PC-3 (cell line): ENCODE measurements around the gene DHODH. TPM values are rescaled to one million over a fixed set of nuclear protein-coding genes. Genes with fewer than 3 reads are reported as not detected.

ENCODE experiments used
- ATAC-seq: fragments of 200-7000 bp; cut with Tn5 transposase; 2 replicates; pipeline ENCODE4 v1.9.1; 2020; ENCODE audit warnings: mild to moderate bottlenecking, moderate library complexity
- BruUV-seq: library from RNA; stranded (reverse); fragments of 400-500 nt; replicated peaks from 2 replicates; lab custom pipeline; 2021; lab: Mats Ljungman, UMichigan
- CTCF ChIA-PET: fragments of 300-600 bp; sonication (Branson Sonifier 250); formaldehyde crosslinking; loops from one replicate; lab custom pipeline; 2022; ENCODE audit warnings: antibody characterized with exemption; lab: Charles Lee
- POLR2A ChIA-PET: fragments of 300-600 bp; sonication (Branson Sonifier 250); formaldehyde crosslinking; loops from one replicate; lab custom pipeline; 2022; ENCODE audit warnings: antibody characterized with exemption; ENCODE audit not compliant: unreplicated experiment; lab: Charles Lee
- DNase-seq: peaks from one replicate; pipeline ENCODE4 v3.0.0-alpha.2; 2015
- H2AFZ ChIP-seq: fragments of 300-600 bp; sonication (generic); 2 replicates; pipeline ENCODE4 v1.6.0; 2016; ENCODE audit warnings: antibody characterized with exemption, low read length
- H3F3A ChIP-seq: fragments of 300-600 bp; sonication (generic); one replicate; pipeline ENCODE4 v1.6.0; 2017; ENCODE audit warnings: antibody characterized with exemption, low read length, control low read depth, mild to moderate bottlenecking; ENCODE audit not compliant: unreplicated experiment
- H3K27ac ChIP-seq: fragments of 300-600 bp; sonication (generic); 2 replicates; pipeline ENCODE4 v1.5.1; 2016; ENCODE audit warnings: mild to moderate bottlenecking, low read length
- H3K27me3 ChIP-seq: fragments of 300-600 bp; sonication (generic); 2 replicates; pipeline ENCODE4 v1.6.1; 2016; ENCODE audit warnings: low read length, mixed read lengths
- H3K36me3 ChIP-seq: fragments of 300-600 bp; sonication (generic); 2 replicates; pipeline ENCODE4 v1.6.1; 2016; ENCODE audit warnings: low read depth, mixed run types, low read length, mixed read lengths
- H3K4me1 ChIP-seq: fragments of 300-600 bp; sonication (generic); 2 replicates; pipeline ENCODE4 v1.5.1; 2016; ENCODE audit warnings: low read length; ENCODE audit not compliant: insufficient read depth
- H3K4me2 ChIP-seq: fragments of 300-600 bp; sonication (generic); 2 replicates; pipeline ENCODE4 v1.6.0; 2016; ENCODE audit warnings: low read length
- H3K4me3 ChIP-seq: fragments of 300-600 bp; sonication (generic); 2 replicates; pipeline ENCODE4 v1.5.1; 2016; ENCODE audit warnings: mild to moderate bottlenecking, low read length, mixed read lengths
- H3K79me2 ChIP-seq: fragments of 300-600 bp; sonication (generic); 2 replicates; pipeline ENCODE4 v1.6.1; 2017; ENCODE audit warnings: low read length, mixed read lengths
- H3K9ac ChIP-seq: fragments of 300-600 bp; sonication (generic); 2 replicates; pipeline ENCODE4 v1.6.0; 2016; ENCODE audit warnings: mild to moderate bottlenecking, low read length
- H3K9me2 ChIP-seq: fragments of 300-600 bp; sonication (generic); replicated peaks from 2 replicates; pipeline ENCODE4 v1.6.1; 2016; ENCODE audit warnings: mixed run types, low read length, mixed read lengths
- H3K9me3 ChIP-seq: fragments of 300-600 bp; sonication (generic); 2 replicates; pipeline ENCODE4 v1.6.1; 2016; ENCODE audit warnings: low read length, mixed read lengths
- H4K20me1 ChIP-seq: fragments of 300-600 bp; sonication (generic); 2 replicates; pipeline ENCODE4 v1.6.1; 2016; ENCODE audit warnings: low read length, mixed read lengths
- CTCF ChIP-seq: fragments of 300-600 bp; sonication (generic); conservative IDR thresholded peaks from 2 replicates; pipeline ENCODE4 v1.5.1; 2017; ENCODE audit warnings: antibody characterized with exemption, low read depth, mild to moderate bottlenecking, low read length
- EZH2 ChIP-seq: fragments of 300-600 bp; sonication (generic); IDR thresholded peaks from one replicate; pipeline ENCODE4 v1.6.1; 2017; ENCODE audit warnings: antibody characterized with exemption, mild to moderate bottlenecking, low read length; ENCODE audit not compliant: unreplicated experiment
- EZH2phosphoT487 ChIP-seq: fragments of 300-600 bp; sonication (generic); IDR thresholded peaks from 2 replicates; pipeline ENCODE4 v1.6.1; 2018; ENCODE audit warnings: mild to moderate bottlenecking, antibody characterized with exemption, low read length, borderline replicate concordance
- intact Hi-C: fragments of 100-400 bp; cut with micrococcal nuclease; formaldehyde crosslinking; loops from 2 replicates; pipeline ENCODE4 v1.9.0; 2023
- total RNA-seq: library from RNA; depleted of rRNA; stranded (reverse); fragments of >200 nt; gene quantifications from 2 replicates; pipeline ENCODE4 v1.2.3, GENCODE V29; 2014

DHODH gene
- total RNA-seq, 1 experiment from 2014 or later, result 11.1 TPM

- Histone ChIP-seq H3K4me1 (no peaks in the 10 kb centered on the region), H3K27ac (no peak overlapping the region), H3K9me2 (no peaks in the 10 kb centered on the region), H3K9me3 (no peaks in the 10 kb centered on the region), H3K4me3 (no peak overlapping the region), H3F3A (no peaks in the 10 kb centered on the region), H3K36me3 (no peaks in the 10 kb centered on the region), H3K9ac (no peak overlapping the region), H4K20me1 (no peaks in the 10 kb centered on the region), H3K4me2 (no peak overlapping the region), H2AFZ (no peak overlapping the region), H3K79me2 (no peaks in the 10 kb centered on the region), H3K27me3 (no peaks in the 10 kb centered on the region)
- no TSS peak for BruUV-seq
- no peak for DNase-seq
- TF ChIP-seq EZH2phosphoT487 (no peak), CTCF (no peak), EZH2 (no peak)
- ChIA-PET CTCF (no interaction called here), POLR2A (no interaction called here)
- intact Hi-C loops, result no loop called here
- ATAC-seq, result no peak
These were observed 17.0 kb downstream of the DHODH start for GRCh38 chr16:72025404-72026114.

GRCh38 chr16:72027669-72028378, 19.3 kb downstream of the DHODH start:
- Histone ChIP-seq H3K79me2 (no peaks in the 10 kb centered on the region), H3K9ac (no peak overlapping the region), H3K9me3 (no peaks in the 10 kb centered on the region), H3K9me2 (no peaks in the 10 kb centered on the region), H2AFZ (no peak overlapping the region), H3F3A (no peaks in the 10 kb centered on the region), H3K27me3 (no peaks in the 10 kb centered on the region), H4K20me1 (no peaks in the 10 kb centered on the region), H3K36me3 (no peaks in the 10 kb centered on the region), H3K4me2 (no peak overlapping the region), H3K4me1 (no peaks in the 10 kb centered on the region), H3K27ac (no peak overlapping the region), H3K4me3 (no peak overlapping the region)
- CTCF ChIA-PET, result no interaction called here
- BruUV-seq, result no TSS peak
- no peak for ATAC-seq
- POLR2A ChIA-PET, result no interaction called here
- TF ChIP-seq CTCF (no peak), EZH2 (no peak), EZH2phosphoT487 (no peak)
- intact Hi-C loops, result no loop called here
- no peak for DNase-seq

DNA sequence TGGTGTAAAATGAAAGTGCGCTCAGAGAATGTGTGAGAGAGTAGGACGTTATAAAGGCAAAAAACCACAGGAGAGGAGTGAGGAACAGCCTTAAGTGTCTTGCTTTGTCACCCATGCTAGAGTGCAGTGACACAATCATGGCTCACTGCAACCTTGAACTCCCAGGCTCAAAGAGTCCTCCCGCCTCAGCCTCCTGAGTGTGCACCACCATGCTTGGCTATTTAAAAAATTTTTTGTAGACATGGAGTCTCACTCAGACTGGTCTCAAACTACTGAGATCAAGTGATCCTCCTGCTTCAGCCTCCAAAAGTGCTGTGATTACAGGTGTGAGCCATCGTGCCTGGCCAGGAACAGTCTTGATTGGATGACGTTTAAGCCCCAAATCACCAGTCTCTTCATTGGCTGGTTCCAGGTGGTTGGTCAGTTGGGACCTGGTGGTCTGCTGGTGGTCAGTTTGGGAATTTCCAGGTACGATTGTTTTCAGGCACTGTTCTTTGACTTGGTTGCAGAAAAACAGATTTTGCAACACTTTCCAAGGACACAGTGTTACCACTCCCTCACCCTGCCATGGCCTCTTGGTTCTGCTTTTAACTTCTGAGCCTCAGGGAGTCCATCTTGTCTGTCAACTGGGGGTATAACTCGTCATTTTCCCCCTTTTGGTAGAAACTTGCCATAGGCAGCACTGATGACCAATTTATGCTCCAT, 21.2 kb downstream of the DHODH start:
- Histone ChIP-seq H3K4me3 (no peak overlapping the region), H3K27ac (no peak overlapping the region), H2AFZ (no peak overlapping the region), H3K9ac (no peak overlapping the region), H3K9me3 (no peaks in the 10 kb centered on the region), H3K9me2 (no peaks in the 10 kb centered on the region), H3F3A (no peaks in the 10 kb centered on the region), H3K4me2 (no peak overlapping the region), H3K36me3 (no peaks in the 10 kb centered on the region), H4K20me1 (no peaks in the 10 kb centered on the region), H3K79me2 (no peaks in the 10 kb centered on the region), H3K27me3 (no peaks in the 10 kb centered on the region), H3K4me1 (no peaks in the 10 kb centered on the region)
- ATAC-seq (no peak), DNase-seq (no peak)
- TF ChIP-seq EZH2phosphoT487 (no peak), CTCF (no peak), EZH2 (no peak)
- ChIA-PET CTCF (no interaction called here), POLR2A (no interaction called here)
- intact Hi-C loops, result no loop called here
- no TSS peak for BruUV-seq
